Ammon's horn (tissue), 1 donor: ENCODE measurements around the gene CSAG2.

ENCODE experiments used
- DNase-seq: peaks from one replicate; pipeline ENCODE4 v3.0.0-alpha.2; 2016; ENCODE audit warnings: low spot score

The CSAG2 gene

DNA sequence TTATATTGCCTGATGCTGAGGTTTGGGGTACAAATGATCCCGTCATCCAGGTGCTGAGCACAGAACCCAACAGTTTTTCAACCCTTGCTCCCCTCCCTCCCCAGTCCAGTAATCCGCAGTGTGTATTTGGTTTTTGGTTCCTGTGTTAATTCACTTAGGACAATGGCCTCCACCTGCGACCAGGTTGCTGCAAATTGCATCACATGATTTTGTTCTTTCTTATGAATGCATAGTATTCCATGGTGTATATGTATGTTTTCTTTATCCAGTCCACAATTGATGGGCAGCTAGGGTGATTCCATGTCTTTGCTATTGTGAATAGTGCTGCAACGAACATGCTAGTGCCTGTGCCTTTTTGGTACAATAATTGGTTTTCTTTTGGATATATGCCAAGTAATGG lies 46.0 kb downstream of the CSAG2 start:
- DNase-seq, result no peak

DNA sequence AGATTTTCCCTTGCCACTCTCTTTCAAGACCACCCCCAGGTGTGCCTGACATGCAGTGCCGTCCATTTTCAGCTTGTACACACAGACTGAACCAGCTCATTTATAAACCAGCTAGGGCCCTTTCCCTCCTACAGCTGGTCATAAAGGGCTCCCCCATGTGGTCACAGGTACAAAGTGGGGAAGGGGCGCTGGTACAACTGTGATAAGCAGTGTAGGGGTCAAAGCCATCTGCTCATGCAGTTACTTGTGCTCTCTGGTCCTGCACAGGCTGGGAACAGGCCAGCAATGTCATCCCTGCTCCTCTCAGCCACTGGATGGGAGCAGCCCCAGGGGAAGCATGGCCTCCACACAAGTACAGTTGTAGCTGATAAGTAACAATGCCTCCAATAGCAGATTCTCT lies 50.8 kb downstream of the CSAG2 start:
- no peak for DNase-seq
